IMR-90 (cell line): ENCODE results near the gene EXD2. TPM values are rescaled to one million over a fixed set of nuclear protein-coding genes. Genes with fewer than 3 reads are reported as not detected.

Source experiments
- ATAC-seq: fragments of 200-7000 bp; cut with Tn5 transposase; 2 replicates; pipeline ENCODE4 v1.9.1; 2020; ENCODE audit warnings: low read depth, mild to moderate bottlenecking, moderate library complexity
- BruUV-seq: library from RNA; stranded (reverse); fragments of 400-500 nt; replicated peaks from 2 replicates; lab custom pipeline; 2021; lab: Mats Ljungman, UMichigan
- CTCF ChIA-PET: fragments of 300-600 bp; formaldehyde crosslinking; extraction: SDS; loops from one replicate; lab custom pipeline; 2021; ENCODE audit warnings: antibody characterized with exemption; lab: Yijun Ruan, JAX
- POLR2A ChIA-PET: fragments of 300-600 bp; sonication (Branson Sonifier 250); formaldehyde crosslinking; loops from one replicate; lab custom pipeline; 2022; ENCODE audit warnings: antibody characterized with exemption; ENCODE audit not compliant: unreplicated experiment; lab: Charles Lee
- DNase-seq: peaks from one replicate; pipeline ENCODE4 v3.0.0; 2013
- H2AFZ ChIP-seq: replicated peaks from 2 replicates; pipeline ENCODE3; 2013; ENCODE audit warnings: low read length, mild to moderate bottlenecking; ENCODE audit not compliant: poor library complexity
- H2AK5ac ChIP-seq: 2 replicates; pipeline ENCODE4 v1.6.1; 2013; ENCODE audit warnings: low read depth, low read length, inconsistent platforms
- H2AK9ac ChIP-seq: replicated peaks from 2 replicates; pipeline ENCODE3; 2013; ENCODE audit warnings: mild to moderate bottlenecking, low read depth, low read length, moderate library complexity; ENCODE audit not compliant: poor library complexity
- H2BK120ac ChIP-seq: 2 replicates; pipeline ENCODE4 v1.6.1; 2013; ENCODE audit warnings: low read depth, low read length, inconsistent platforms
- H2BK15ac ChIP-seq: 3 replicates; pipeline ENCODE4 v1.6.1; 2013; ENCODE audit warnings: low read depth, low read length, inconsistent platforms
- H2BK20ac ChIP-seq: 2 replicates; pipeline ENCODE4 v1.6.1; 2013; ENCODE audit warnings: low read depth, mild to moderate bottlenecking, inconsistent platforms, low read length, moderate library complexity
- H2BK5ac ChIP-seq: 2 replicates; pipeline ENCODE4 v1.6.1; 2013; ENCODE audit warnings: mild to moderate bottlenecking, low read depth, low read length, inconsistent platforms; ENCODE audit not compliant: poor library complexity, severe bottlenecking
- H3K14ac ChIP-seq: replicated peaks from 2 replicates; pipeline ENCODE4 v1.6.1; 2013; ENCODE audit warnings: low read depth, low read length, inconsistent platforms
- H3K18ac ChIP-seq: 2 replicates; pipeline ENCODE4 v1.6.1; 2013; ENCODE audit warnings: low read depth, low read length, control low read depth
- H3K23ac ChIP-seq: 2 replicates; pipeline ENCODE4 v1.6.1; 2013; ENCODE audit warnings: low read depth, low read length, inconsistent platforms
- H3K27ac ChIP-seq: 2 replicates; pipeline ENCODE4 v1.5.1; 2013; ENCODE audit warnings: mild to moderate bottlenecking, control low read depth, low read length; ENCODE audit not compliant: insufficient read depth
- H3K27me3 ChIP-seq: 2 replicates; pipeline ENCODE4 v1.6.1; 2013; ENCODE audit warnings: low read length; ENCODE audit not compliant: control insufficient read depth, insufficient read depth
- H3K36me3 ChIP-seq: 2 replicates; pipeline ENCODE4 v1.6.1; 2013; ENCODE audit warnings: low read length, mixed read lengths; ENCODE audit not compliant: control insufficient read depth, insufficient read depth
- H3K4ac ChIP-seq: 2 replicates; pipeline ENCODE4 v1.6.1; 2013; ENCODE audit warnings: low read depth, low read length, inconsistent platforms
- H3K4me1 ChIP-seq: 2 replicates; pipeline ENCODE4 v1.6.1; 2013; ENCODE audit warnings: low read length, mixed read lengths; ENCODE audit not compliant: control insufficient read depth, insufficient read depth
- H3K4me2 ChIP-seq: 2 replicates; pipeline ENCODE4 v1.6.1; 2013; ENCODE audit warnings: low read depth, mild to moderate bottlenecking, control low read depth, low read length, moderate library complexity
- H3K4me3 ChIP-seq: 2 replicates; pipeline ENCODE4 v1.5.1; 2013; ENCODE audit warnings: low read depth, mild to moderate bottlenecking, control low read depth, low read length, moderate library complexity; ENCODE audit not compliant: insufficient read depth
- H3K56ac ChIP-seq: 2 replicates; pipeline ENCODE4 v1.6.1; 2013; ENCODE audit warnings: low read length, inconsistent platforms; ENCODE audit not compliant: insufficient read depth; ENCODE audit errors: extremely low read depth
- H3K79me1 ChIP-seq, 2 experiments: 2 replicates each; pipeline ENCODE4 v1.6.1; 2013; ENCODE audit warnings: low read length in 2 of 2, inconsistent platforms in 1 of 2, low read depth in 1 of 2
- H3K9ac ChIP-seq: 2 replicates; pipeline ENCODE4 v1.6.1; 2013; ENCODE audit warnings: low read depth, low read length, control low read depth
- H3K9me1 ChIP-seq: 2 replicates; pipeline ENCODE4 v1.6.1; 2013; ENCODE audit warnings: low read length, inconsistent platforms; ENCODE audit not compliant: insufficient read depth
- H3K9me3 ChIP-seq: 2 replicates; pipeline ENCODE4 v1.6.1; 2013; ENCODE audit warnings: low read length; ENCODE audit not compliant: control insufficient read depth, insufficient read depth
- H4K20me1 ChIP-seq: 2 replicates; pipeline ENCODE4 v1.6.1; 2013; ENCODE audit warnings: low read length, inconsistent platforms; ENCODE audit not compliant: insufficient read depth
- H4K5ac ChIP-seq: 2 replicates; pipeline ENCODE4 v1.6.1; 2013; ENCODE audit warnings: mild to moderate bottlenecking, low read depth, low read length, control low read depth
- H4K8ac ChIP-seq, 2 experiments: 2 replicates each; pipeline ENCODE4 v1.6.1; 2013; ENCODE audit warnings: low read depth in 2 of 2, low read length in 2 of 2, control low read depth in 1 of 2, inconsistent platforms in 1 of 2
- H4K91ac ChIP-seq: 2 replicates; pipeline ENCODE4 v1.6.1; 2013; ENCODE audit warnings: low read depth, low read length, inconsistent platforms; ENCODE audit not compliant: insufficient read depth
- BHLHE40 ChIP-seq: fragments of 150-350 bp; IDR thresholded peaks from 2 replicates; pipeline ENCODE4 v1.6.1; 2016; ENCODE audit warnings: mild to moderate bottlenecking, low read depth, low read length
- CEBPB ChIP-seq: IDR thresholded peaks from 2 replicates; pipeline ENCODE4 v1.6.1; 2012; ENCODE audit warnings: low read depth, low read length, improper control_type of control experiment
- CHD1 ChIP-seq: IDR thresholded peaks from 2 replicates; pipeline ENCODE4 v1.6.1; 2012; ENCODE audit warnings: low read depth, low read length, improper control_type of control experiment
- CTCF ChIP-seq: conservative IDR thresholded peaks from 2 replicates; pipeline ENCODE4 v1.5.1; 2012; ENCODE audit warnings: mild to moderate bottlenecking, low read depth, low read length, improper control_type of control experiment
- ELK1 ChIP-seq: fragments of 150-350 bp; IDR thresholded peaks from 2 replicates; pipeline ENCODE4 v1.6.1; 2016; ENCODE audit warnings: low read depth, mild to moderate bottlenecking, low read length, moderate library complexity, borderline replicate concordance
- FOS ChIP-seq: fragments of 150-350 bp; IDR thresholded peaks from 2 replicates; pipeline ENCODE4 v1.6.1; 2016; ENCODE audit warnings: low read depth, low read length
- MAFK ChIP-seq: IDR thresholded peaks from 2 replicates; pipeline ENCODE4 v1.6.1; 2012; ENCODE audit warnings: low read depth, low read length, improper control_type of control experiment
- MAZ ChIP-seq: IDR thresholded peaks from 2 replicates; pipeline ENCODE4 v1.6.1; 2012; ENCODE audit warnings: low read depth, mild to moderate bottlenecking, low read length, improper control_type of control experiment, moderate library complexity, borderline replicate concordance
- MXI1 ChIP-seq: IDR thresholded peaks from 2 replicates; pipeline ENCODE4 v1.6.1; 2012; ENCODE audit warnings: low read depth, mild to moderate bottlenecking, low read length, moderate library complexity, borderline replicate concordance
- NFE2L2 ChIP-seq: fragments of 150-350 bp; IDR thresholded peaks from 2 replicates; pipeline ENCODE4 v1.6.1; 2016; ENCODE audit warnings: low read depth, mild to moderate bottlenecking, low read length
- POLR2A ChIP-seq: IDR thresholded peaks from 2 replicates; pipeline ENCODE4 v1.6.1; 2012; ENCODE audit warnings: mild to moderate bottlenecking, low read depth, low read length
- RAD21 ChIP-seq: IDR thresholded peaks from 2 replicates; pipeline ENCODE4 v1.6.1; 2012; ENCODE audit warnings: low read length, improper control_type of control experiment
- RCOR1 ChIP-seq: IDR thresholded peaks from 2 replicates; pipeline ENCODE4 v1.6.1; 2012; ENCODE audit warnings: mild to moderate bottlenecking, low read length, improper control_type of control experiment; ENCODE audit not compliant: insufficient replicate concordance
- RFX5 ChIP-seq: IDR thresholded peaks from 2 replicates; pipeline ENCODE4 v1.8.0; 2012; ENCODE audit warnings: low read depth, mild to moderate bottlenecking, low read length, moderate library complexity
- WGBS, 2 experiments: methylation state at CpG; one replicate each; pipeline versions ENCODE4 v1.1.5 to v1.1.7; 2013; ENCODE audit warnings: missing lambda C conversion rate in 2 of 2; ENCODE audit not compliant: insufficient read length in 1 of 2; ENCODE audit errors: extremely low coverage in 2 of 2; 5-methylcytosine and 5-hydroxymethylcytosine counted together
- dilution Hi-C: fragments of 300-500 bp; cut with HindIII; formaldehyde crosslinking; loops from one replicate; pipeline ENCODE4 v1.14.3; 2018; ENCODE audit warnings: low sequenced_read_pairs; ENCODE audit not compliant: unreplicated experiment
- in situ Hi-C: fragments of 300-500 bp; cut with MboI; formaldehyde crosslinking; loops from 3 replicates; pipeline ENCODE4 v1.14.3; 2019; ENCODE audit warnings: low sequenced_read_pairs, inconsistent platforms, mixed read lengths
- intact Hi-C: fragments of 100-400 bp; cut with micrococcal nuclease; formaldehyde crosslinking; loops from 2 replicates; pipeline ENCODE4 v1.10.0; 2022
- polyA plus RNA-seq, 3 experiments: library from polyadenylated mRNA; depleted of rRNA; stranded (reverse); fragments of >200 nt; gene quantifications; 2 replicates each; pipeline ENCODE4 v1.2.3, GENCODE V29; 2012; ENCODE audit warnings: low replicate concordance in 1 of 3
- total RNA-seq: library from RNA; depleted of rRNA; stranded (reverse); fragments of >200 nt; gene quantifications from 2 replicates; pipeline ENCODE4 v1.2.3, GENCODE V29; 2012
- TF ChIP-seq, protein P1 (sequence below): fragments of 150-350 bp; IDR thresholded peaks from 2 replicates; pipeline ENCODE4 v1.6.1; 2017; ENCODE audit warnings: mild to moderate bottlenecking, antibody characterized with exemption, low read length, low read depth

EXD2 gene
- total and polyA plus RNA-seq, 2 of the 4 experiments (the other 2 are of a cell fraction): 11.0 to 13.3 TPM

DNA sequence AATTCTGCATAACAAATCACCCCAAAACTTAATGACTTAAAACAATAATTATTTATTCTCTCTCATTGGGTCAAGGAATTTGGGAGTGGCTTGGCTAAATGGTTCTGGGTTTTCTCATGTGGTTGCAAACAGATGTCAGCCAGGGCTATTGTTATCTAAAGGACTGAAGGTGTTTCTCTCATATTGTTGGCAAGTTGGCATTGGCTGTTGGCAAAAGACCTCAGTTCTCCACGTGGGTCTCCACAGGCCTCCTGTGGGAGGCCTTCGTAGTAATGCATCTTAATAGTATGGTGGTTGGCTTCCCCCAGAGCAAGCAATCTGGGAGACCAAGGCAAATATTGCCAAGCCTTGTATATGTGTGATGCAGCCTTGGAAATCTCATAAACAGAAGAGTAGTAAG, 83.0 kb downstream of the EXD2 start (continued):
- TF ChIP-seq CEBPB: no peak
- no peak for TF ChIP-seq NFE2L2
- no peak for TF ChIP-seq POLR2A
- TF ChIP-seq, protein P1, sequence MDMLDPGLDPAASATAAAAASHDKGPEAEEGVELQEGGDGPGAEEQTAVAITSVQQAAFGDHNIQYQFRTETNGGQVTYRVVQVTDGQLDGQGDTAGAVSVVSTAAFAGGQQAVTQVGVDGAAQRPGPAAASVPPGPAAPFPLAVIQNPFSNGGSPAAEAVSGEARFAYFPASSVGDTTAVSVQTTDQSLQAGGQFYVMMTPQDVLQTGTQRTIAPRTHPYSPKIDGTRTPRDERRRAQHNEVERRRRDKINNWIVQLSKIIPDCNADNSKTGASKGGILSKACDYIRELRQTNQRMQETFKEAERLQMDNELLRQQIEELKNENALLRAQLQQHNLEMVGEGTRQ: no peak
- no peak for TF ChIP-seq RAD21

DNA sequence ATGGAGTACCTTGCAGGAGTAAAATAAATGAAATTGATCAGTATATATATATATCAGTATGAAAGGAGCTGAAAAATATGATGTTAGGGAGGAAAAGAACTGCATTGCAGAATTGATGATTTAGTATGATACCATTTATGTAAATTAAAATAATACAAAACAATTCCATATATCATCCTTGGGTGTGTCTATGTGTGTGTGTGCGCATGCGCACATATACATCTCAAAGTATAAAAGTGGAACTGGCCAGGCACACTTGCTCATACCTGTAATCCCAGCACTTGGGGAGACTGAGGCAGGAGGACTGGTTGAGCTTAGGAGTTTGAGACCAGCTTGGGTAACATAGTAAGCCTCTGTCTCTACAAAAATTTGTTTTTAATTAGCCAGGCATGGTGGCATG, 84.0 kb downstream of the EXD2 start:
- no peak overlapping the region for H3K9ac ChIP-seq
- POLR2A ChIA-PET: no interaction called here
- TF ChIP-seq MAZ (no peak), RFX5 (no peak), NFE2L2 (no peak), FOS (no peak), MAFK (no peak), RCOR1 (no peak), POLR2A (no peak), CHD1 (no peak), CEBPB (no peak), ELK1 (no peak), MXI1 (no peak), BHLHE40 (no peak), CTCF (no peak)

More for the DNA sequence above, 84.0 kb downstream of the EXD2 start:
- Histone ChIP-seq H3K9me1 (no peaks in the 10 kb centered on the region), H2AFZ (no peak overlapping the region), H3K4me3 (no peak overlapping the region), H3K23ac (no peak overlapping the region), H3K4ac (no peak overlapping the region), H3K56ac (no peak overlapping the region), H2BK5ac (no peak overlapping the region), H3K14ac (no peak overlapping the region), H4K8ac (no peak overlapping the region), H3K36me3 (no peaks in the 10 kb centered on the region), H3K27me3 (peaks cover 13% of the 10 kb centered on the region), H2BK120ac (no peak overlapping the region), H2BK20ac (no peak overlapping the region), H3K9me3 (no peaks in the 10 kb centered on the region), H3K4me2 (no peak overlapping the region), H2BK15ac (no peak overlapping the region), H4K20me1 (no peaks in the 10 kb centered on the region), H2AK5ac (no peak overlapping the region), H4K91ac (no peak overlapping the region), H3K27ac (no peak overlapping the region), H3K4me1 (no peaks in the 10 kb centered on the region), H3K18ac (no peak overlapping the region), H2AK9ac (no peak overlapping the region), H4K5ac (no peak overlapping the region), H3K79me1 (no peaks in the 10 kb centered on the region)
- in situ Hi-C loops (no loop called here), intact Hi-C loops (no loop called here), dilution Hi-C loops (no loop called here)
- no peak for DNase-seq
- WGBS, 2 experiments: no CpG with 5 or more reads among the region's 2 CpGs
- CTCF ChIA-PET: no interaction called here
- ATAC-seq: no peak
- BruUV-seq: no TSS peak
